ENCODE results near the gene CYP27C1.
"Not testable (repeated sequence)": the region's sequence is repeated elsewhere in the genome, so short reads cannot be mapped to it uniquely, and the experiment has no call there.

CYP27C1 gene

GRCh38 chr2:127220768-127221527 is 849 bp upstream of the CYP27C1 start:
- FAIRE-seq, result no peak

- FAIRE-seq, result no peak
Observed at GRCh38 chr2:127219171-127220070, 678 bp downstream of the CYP27C1 start.

- FAIRE-seq, result no peak
Observed at GRCh38 chr2:127218812-127219170, 1.3 kb downstream of the CYP27C1 start.

DNA sequence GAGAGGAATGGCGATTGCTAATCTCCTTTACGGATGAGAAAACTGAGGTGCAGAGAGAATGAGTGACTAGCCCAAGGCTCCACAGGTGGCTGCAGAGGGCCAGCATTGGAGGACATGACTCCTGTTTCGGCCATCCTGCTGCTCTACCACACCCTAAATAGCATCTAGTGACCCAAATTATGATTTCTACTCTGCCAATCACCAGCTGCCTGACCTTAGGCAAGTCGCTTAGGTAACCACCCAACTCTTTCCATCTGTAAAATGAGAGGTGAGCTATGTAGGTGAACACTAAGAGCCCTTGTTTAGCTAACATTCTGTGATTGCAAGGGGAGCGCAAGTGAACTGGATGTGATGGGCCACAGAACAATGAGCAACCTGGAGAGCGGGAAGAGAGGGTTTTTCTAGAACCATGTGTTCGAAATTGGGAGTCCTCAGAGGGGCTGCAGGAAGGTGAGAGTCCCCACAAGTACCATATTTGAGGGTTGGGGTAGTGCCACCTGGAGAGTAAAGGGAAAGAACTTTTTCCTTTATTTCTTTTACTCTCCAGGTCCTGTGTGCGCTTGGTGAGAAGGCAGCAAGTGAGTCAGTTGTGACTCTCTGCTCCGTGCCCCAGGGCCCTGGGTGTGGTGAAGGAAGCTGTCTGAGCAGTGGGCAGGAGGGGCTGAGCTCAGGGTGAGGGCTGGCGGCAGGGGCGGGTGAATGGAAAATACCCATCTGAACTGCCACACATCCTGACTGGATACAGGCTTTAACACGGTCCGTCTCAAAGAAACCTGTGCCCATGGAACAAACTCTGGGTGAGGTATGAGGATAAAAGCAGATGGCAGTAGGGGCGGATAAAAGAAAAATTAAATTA is 2.4 kb downstream of the CYP27C1 start:
- no peak for FAIRE-seq

DNA sequence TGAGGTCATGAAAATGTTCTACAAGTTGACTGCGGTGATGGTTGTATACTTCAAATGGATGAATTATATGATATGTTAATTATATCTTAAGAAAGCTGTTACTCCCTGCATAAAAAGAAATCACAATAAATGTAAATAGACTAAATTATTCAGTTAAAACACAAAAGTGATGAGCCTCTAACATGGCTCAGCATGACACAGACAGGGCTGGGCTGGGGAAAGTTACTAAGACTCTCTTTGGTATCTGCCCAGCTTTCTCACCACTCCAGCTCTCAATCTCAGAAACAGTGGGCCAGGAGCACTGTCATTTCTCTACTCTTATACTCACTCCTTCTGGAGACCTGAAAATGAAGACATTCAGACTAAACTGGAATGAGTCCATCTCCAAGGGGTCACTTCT is 3.5 kb downstream of the CYP27C1 start:
- FAIRE-seq, result no peak

GRCh38 chr2:127216095-127216494 is 4.0 kb downstream of the CYP27C1 start:
- FAIRE-seq, result no peak

DNA sequence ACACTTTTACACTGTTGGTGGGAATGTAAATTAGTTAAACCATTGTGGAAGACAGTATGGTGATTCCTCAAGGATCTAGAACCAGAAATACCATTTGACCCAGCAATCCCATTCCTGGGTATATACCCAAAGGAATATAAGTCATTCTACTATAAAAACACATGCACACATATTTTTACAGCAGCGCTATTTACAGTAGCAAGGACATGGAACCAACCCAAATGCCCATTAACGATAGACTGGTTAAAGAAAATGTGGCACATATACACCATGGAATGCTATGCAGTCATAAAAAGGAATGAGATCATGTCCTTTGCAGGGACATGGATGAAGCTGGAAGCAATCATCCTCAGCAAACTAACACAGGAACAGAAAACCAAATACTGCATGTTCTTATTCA is 5.9 kb downstream of the CYP27C1 start:
- not testable (repeated sequence) for FAIRE-seq

- FAIRE-seq, result no peak
Observed at GRCh38 chr2:127208313-127208712, 11.8 kb downstream of the CYP27C1 start.

DNA sequence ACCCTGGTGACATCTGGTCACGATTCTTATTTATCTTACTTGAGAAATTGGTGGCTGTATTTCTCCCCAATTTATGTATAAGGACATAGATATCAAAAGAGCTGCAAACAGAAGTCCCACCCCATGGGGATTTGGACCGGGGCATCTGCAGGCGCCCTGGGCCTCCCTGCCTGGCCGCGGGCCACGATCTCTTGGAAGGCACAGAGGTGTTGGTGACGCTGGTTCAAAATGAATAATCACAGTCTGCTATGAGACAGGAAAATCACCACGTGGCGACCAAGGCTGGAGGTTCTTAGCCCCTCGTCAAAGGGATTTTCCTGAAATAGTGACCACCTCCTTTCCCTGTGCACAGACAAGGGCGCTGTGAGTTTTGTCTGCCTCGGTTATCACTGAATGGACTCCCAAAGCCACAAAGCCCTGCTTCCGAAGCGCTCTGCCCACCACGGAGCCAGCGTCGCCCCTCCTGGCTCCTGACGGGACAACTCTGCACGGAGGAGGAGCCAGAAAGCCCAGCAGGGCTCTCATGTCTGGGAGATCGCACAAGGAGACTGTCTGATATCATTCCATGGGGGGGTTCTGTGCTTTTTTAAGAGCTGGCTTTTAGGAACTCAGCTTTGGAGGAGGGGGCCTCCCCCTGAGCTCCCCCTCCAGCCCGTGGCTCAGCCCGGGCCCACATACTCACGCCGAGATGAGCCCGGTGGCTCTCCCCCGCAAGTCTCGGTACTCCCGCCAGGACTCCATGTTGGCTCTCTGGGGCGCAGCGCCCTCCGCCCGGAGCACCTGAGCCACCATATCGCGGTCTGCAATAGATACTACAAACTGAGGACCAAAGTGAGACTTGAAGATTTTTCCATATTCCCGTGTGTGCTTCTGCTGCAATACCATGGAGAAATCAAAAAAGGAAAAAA is 14.6 kb downstream of the CYP27C1 start:
- FAIRE-seq, result no peak

GRCh38 chr2:127201452-127201851 is 18.6 kb downstream of the CYP27C1 start:
- FAIRE-seq, result no peak

DNA sequence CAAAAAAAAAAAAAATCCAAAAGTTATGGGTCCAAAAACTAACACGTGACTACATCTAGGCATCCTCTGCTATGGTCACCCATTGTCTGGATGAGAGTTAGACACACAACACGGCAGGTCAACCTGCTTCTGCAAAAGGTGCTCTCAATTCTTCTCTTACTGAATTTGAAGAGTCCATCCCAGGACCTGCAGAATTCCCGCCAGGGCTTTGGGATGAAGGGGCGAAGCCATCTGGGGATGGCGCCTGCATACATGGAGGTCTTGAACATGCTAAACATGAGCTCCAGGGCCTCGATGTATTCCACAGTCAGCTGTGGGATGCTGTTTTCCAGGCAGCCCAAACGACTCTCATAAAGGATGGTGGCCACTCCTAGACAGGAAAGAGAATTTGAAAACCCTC is 19.1 kb downstream of the CYP27C1 start:
- FAIRE-seq, result no peak

DNA sequence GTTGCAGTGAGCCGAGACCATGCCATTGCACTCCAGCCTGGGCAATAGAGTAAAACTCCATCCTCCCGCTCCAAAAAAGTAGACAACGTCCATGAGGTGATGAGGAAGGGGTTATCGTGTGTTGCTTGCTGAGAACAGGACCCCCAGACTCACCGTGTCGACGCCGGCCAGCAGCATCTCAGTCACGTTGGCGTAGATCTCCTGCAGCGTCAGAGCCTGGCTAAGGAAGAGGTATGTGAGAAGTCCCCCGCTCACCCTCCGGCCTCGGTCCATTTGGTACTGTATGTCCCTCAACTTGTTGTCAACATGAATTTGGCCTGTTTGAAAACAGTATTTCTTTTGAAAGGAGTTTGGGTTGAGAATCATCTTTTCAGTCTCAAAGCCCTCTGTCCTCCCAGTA is 20.9 kb downstream of the CYP27C1 start:
- no peak for FAIRE-seq

DNA sequence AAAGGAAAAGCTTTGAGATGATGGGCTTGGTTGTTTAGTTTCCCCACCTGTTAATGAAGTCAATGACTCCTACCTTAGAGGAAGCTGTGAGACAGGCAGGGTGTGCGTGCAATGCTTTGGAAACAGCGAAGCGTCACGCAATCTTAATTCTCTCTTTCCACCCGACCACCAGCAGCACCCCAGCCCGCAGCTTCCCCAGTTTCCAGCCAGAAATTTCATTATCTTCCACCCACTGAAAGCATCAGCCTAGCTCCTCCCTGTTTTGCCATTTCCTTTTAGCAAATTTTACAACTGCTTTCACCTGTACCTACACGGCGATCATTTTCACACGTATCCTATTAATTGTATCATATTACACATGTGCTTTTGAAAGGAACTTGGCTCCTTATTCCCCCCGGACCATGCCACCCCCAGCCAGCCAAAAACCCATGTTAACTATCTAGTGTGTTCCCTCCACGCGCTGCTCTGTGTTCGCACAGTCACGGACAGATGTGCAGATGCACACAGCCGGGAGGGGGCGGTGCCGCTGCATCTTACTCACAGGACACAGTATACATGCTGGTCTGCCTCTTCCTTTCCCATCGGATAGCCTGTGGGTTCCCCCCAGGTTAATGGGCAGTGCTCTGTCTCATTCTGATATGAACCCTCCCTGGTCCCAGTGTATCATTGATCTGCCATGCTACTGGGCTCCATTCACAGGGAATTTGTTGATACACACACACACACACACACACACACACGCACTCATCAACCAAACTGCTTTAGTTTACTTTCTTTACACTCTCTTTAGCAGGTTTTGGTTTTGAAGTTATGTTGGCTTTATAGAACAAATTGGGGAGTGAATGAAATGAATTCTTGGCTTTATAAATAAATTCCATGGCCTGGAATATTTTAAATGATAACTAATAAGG is 22.4 kb downstream of the CYP27C1 start:
- no peak for FAIRE-seq

DNA sequence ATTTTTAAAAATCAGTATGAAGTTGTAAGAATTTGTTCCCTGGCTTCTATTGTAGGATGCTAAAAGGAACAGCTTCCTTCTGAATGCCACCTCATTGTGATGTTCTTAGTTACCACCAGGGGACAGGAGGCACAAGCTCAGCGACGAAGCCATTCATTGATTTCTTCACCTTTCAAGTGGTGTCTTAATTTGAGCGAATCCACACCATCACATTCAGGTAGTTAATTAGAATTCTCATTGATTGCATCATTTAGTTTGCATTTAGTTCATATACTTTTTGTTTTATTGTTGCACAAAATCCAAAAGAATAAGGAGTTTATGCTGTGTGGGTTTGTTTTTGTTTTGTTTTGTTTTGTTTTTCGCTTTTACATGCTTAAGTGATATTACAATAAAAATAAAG is 23.1 kb downstream of the CYP27C1 start:
- FAIRE-seq, result no peak

DNA sequence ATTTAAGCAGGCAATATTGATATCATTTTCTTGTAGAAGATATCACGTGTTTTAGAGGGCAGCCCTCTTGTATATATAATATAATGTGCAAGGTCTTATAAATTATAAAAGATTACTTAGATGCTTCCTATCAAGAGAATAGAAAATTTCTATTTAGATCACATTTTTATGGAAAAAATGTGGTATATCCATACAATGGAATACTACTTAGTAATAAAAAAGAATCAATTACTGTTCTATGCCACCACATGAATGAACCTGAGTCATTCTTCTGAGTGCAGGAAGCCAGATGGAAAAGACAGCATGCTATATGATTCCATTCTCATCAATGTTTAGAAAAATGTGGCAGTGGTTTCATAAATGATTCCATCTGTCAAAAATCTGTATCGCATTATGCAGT is 23.6 kb downstream of the CYP27C1 start:
- no peak for FAIRE-seq

DNA sequence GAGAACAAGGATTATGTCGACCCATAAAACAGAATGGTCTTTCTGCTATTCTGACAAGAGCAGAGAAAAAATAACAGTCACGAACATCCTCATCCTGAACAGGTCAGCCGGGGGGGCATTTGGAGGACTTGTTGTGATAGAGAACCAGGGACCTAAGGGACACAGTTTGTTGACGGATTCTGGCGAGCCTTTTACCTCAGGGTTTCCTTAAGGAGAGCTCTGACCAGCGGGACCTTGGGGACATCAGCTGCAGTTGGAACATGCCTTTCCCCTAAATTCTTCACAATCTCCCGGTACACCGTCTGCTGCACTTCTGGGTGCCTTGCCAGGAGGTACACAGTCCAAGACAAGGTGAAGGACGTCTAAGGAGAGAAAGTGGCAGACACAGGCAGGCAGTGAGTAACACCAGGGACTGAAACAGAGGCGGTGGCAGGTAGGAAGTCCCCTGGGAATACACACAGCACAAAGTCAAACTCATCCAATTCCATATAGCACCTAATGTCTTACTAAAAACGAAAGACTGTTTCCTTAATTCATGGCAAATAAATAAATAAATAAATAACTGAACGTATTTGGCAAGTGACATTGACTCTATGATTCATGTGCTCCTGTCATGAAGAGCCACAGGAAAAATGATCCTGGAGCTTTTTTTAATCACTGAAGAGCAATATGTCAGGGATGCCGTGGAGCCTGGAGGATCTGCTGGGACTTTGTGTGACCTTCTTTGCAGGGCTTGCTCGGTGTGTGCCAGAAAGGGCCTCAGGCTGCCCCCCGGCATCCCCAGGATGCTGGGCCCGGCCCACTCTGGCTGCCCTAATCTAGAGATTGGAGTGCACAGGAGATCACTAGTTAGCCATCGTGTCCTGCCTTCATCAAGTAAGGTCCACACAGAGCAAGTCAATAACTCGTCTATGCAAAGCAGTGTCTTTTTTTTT is 24.7 kb downstream of the CYP27C1 start:
- no peak for FAIRE-seq

GRCh38 chr2:127194447-127194846 is 25.7 kb downstream of the CYP27C1 start:
- FAIRE-seq, result no peak

DNA sequence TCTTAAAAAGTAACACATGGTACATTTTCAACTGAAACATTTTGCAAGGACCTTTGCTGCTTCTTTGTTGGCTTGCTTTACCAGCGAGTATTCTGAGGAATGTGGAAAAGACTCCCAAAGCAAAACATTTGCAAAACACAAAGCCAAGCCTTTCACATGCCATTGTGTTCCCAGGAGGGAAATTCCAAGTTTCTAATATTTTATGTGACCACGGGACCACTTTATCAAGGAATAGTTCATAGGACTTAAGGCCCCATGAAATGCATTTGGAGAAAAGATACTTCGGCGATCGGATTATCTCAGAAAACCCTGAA is 26.2 kb downstream of the CYP27C1 start:
- FAIRE-seq, result no peak

GRCh38 chr2:127193164-127193966 is 26.7 kb downstream of the CYP27C1 start:
- FAIRE-seq, result no peak
